ENCODE results near the gene KPNA4. TPM values are rescaled to one million over a fixed set of nuclear protein-coding genes. Genes with fewer than 3 reads are reported as not detected.
"Not testable (repeated sequence)": the region's sequence is repeated elsewhere in the genome, so short reads cannot be mapped to it uniquely, and the experiment has no call there.

Gene KPNA4
- total RNA-seq, 1 experiment from 2014 or later = 27.2 TPM

GRCh38 chr3:160473978-160474377 is 91.4 kb downstream of the KPNA4 start:
- DNase-seq (ENCODE audit: low read depth, low spot score) = no peak
- in situ Hi-C loops (cut with HindIII; ENCODE audit: low pct_unique_long_range_greater_than_20kb, low sequenced_read_pairs) = no loop called here

- no peak for DNase-seq (ENCODE audit: low read depth, low spot score)
- in situ Hi-C loops (cut with HindIII; ENCODE audit: low pct_unique_long_range_greater_than_20kb, low sequenced_read_pairs) = no loop called here
Observed at GRCh38 chr3:160473221-160473620, 92.2 kb downstream of the KPNA4 start.

GRCh38 chr3:160472344-160472743 is 93.0 kb downstream of the KPNA4 start:
- in situ Hi-C loops (cut with HindIII; ENCODE audit: low pct_unique_long_range_greater_than_20kb, low sequenced_read_pairs) = no loop called here
- DNase-seq (ENCODE audit: low read depth, low spot score) = no peak

GRCh38 chr3:160471892-160472291 is 93.5 kb downstream of the KPNA4 start:
- DNase-seq (ENCODE audit: low read depth, low spot score) = no peak
- in situ Hi-C loops (cut with HindIII; ENCODE audit: low pct_unique_long_range_greater_than_20kb, low sequenced_read_pairs) = no loop called here

- no peak for DNase-seq (ENCODE audit: low read depth, low spot score)
- in situ Hi-C loops (cut with HindIII; ENCODE audit: low pct_unique_long_range_greater_than_20kb, low sequenced_read_pairs) = no loop called here
Observed at GRCh38 chr3:160470181-160470580, 95.2 kb downstream of the KPNA4 start.

- in situ Hi-C loops (cut with HindIII; ENCODE audit: low pct_unique_long_range_greater_than_20kb, low sequenced_read_pairs) = no loop called here
Observed at GRCh38 chr3:160464971-160465370, 100.4 kb downstream of the KPNA4 start.

GRCh38 chr3:160464321-160464720 is 101.0 kb downstream of the KPNA4 start:
- peak; percentile 8 for DNase-seq (ENCODE audit: low read depth, low spot score)
- in situ Hi-C loops (cut with HindIII; ENCODE audit: low pct_unique_long_range_greater_than_20kb, low sequenced_read_pairs) = no loop called here

More at GRCh38 chr3:160464971-160465370, 100.4 kb downstream of the KPNA4 start:
- DNase-seq (ENCODE audit: low read depth, low spot score) = no peak

GRCh38 chr3:160460033-160460432 is 105.3 kb downstream of the KPNA4 start:
- in situ Hi-C loops (cut with HindIII; ENCODE audit: low pct_unique_long_range_greater_than_20kb, low sequenced_read_pairs) = no loop called here

GRCh38 chr3:160459450-160459970 is 105.9 kb downstream of the KPNA4 start:
- in situ Hi-C loops (cut with HindIII; ENCODE audit: low pct_unique_long_range_greater_than_20kb, low sequenced_read_pairs) = no loop called here

More at GRCh38 chr3:160460033-160460432, 105.3 kb downstream of the KPNA4 start:
- DNase-seq (ENCODE audit: low read depth, low spot score) = no peak

GRCh38 chr3:160458151-160458550 is 107.2 kb downstream of the KPNA4 start:
- in situ Hi-C loops (cut with HindIII; ENCODE audit: low pct_unique_long_range_greater_than_20kb, low sequenced_read_pairs) = no loop called here
- no peak for DNase-seq (ENCODE audit: low read depth, low spot score)

More at GRCh38 chr3:160459450-160459970, 105.9 kb downstream of the KPNA4 start:
- no peak for DNase-seq (ENCODE audit: low read depth, low spot score)

- in situ Hi-C loops (cut with HindIII; ENCODE audit: low pct_unique_long_range_greater_than_20kb, low sequenced_read_pairs) = no loop called here
- DNase-seq (ENCODE audit: low read depth, low spot score) = no peak
Observed at GRCh38 chr3:160455846-160456245, 109.5 kb downstream of the KPNA4 start.

GRCh38 chr3:160454995-160455394 is 110.4 kb downstream of the KPNA4 start:
- in situ Hi-C loops (cut with HindIII; ENCODE audit: low pct_unique_long_range_greater_than_20kb, low sequenced_read_pairs) = no loop called here
- no peak for DNase-seq (ENCODE audit: low read depth, low spot score)

- in situ Hi-C loops (cut with HindIII; ENCODE audit: low pct_unique_long_range_greater_than_20kb, low sequenced_read_pairs); DNase-seq (ENCODE audit: low read depth, low spot score): not testable (repeated sequence)
Observed at GRCh38 chr3:160452251-160452650, 113.1 kb downstream of the KPNA4 start.

- in situ Hi-C loops (cut with HindIII; ENCODE audit: low pct_unique_long_range_greater_than_20kb, low sequenced_read_pairs) = no loop called here
- no peak for DNase-seq (ENCODE audit: low read depth, low spot score)
Observed at GRCh38 chr3:160451602-160452001, 113.8 kb downstream of the KPNA4 start.

- no peak for DNase-seq (ENCODE audit: low read depth, low spot score)
- in situ Hi-C loops (cut with HindIII; ENCODE audit: low pct_unique_long_range_greater_than_20kb, low sequenced_read_pairs) = no loop called here
Observed at GRCh38 chr3:160450846-160451245, 114.5 kb downstream of the KPNA4 start.

- DNase-seq (ENCODE audit: low read depth, low spot score) = peak; percentile 73
- in situ Hi-C loops (cut with HindIII; ENCODE audit: low pct_unique_long_range_greater_than_20kb, low sequenced_read_pairs) = no loop called here
Observed at GRCh38 chr3:160449636-160450598, 115.5 kb downstream of the KPNA4 start, which contains the start of gene TRIM59. Gene TRIM59, minus strand, starts transcription at chr3:160449786. Its CDS starts 10,603 bp downstream, at chr3:160439183.

- no peak for DNase-seq (ENCODE audit: low read depth, low spot score)
- in situ Hi-C loops (cut with HindIII; ENCODE audit: low pct_unique_long_range_greater_than_20kb, low sequenced_read_pairs) = no loop called here
Observed at GRCh38 chr3:160448845-160449635, 116.3 kb downstream of the KPNA4 start.

- no peak for DNase-seq (ENCODE audit: low read depth, low spot score)
- in situ Hi-C loops (cut with HindIII; ENCODE audit: low pct_unique_long_range_greater_than_20kb, low sequenced_read_pairs) = no loop called here
Observed at GRCh38 chr3:160447544-160447943, 117.8 kb downstream of the KPNA4 start.

Data from SK-MEL-5 (cell line).